GM10266 (cell line): Measurements from ENCODE around the gene IAPP.
"Not testable (repeated sequence)": the region's sequence is repeated elsewhere in the genome, so short reads cannot be mapped to it uniquely, and the experiment has no call there.

Experiments used
- DNase-seq: peaks from one replicate; pipeline ENCODE4 v3.0.0; 2012; ENCODE audit errors: extremely low spot score
- TF ChIP-seq, protein P1 (sequence below): IDR thresholded peaks from 2 replicates; pipeline ENCODE4 v1.5.1; 2012; ENCODE audit warnings: mild to moderate bottlenecking, low read depth; ENCODE audit not compliant: control insufficient read depth, insufficient read depth; ENCODE audit errors: missing control alignments

The IAPP gene

GRCh38 chr12:21370845-21371449 lies 1.8 kb upstream of the IAPP start:
- TF ChIP-seq, protein P1, sequence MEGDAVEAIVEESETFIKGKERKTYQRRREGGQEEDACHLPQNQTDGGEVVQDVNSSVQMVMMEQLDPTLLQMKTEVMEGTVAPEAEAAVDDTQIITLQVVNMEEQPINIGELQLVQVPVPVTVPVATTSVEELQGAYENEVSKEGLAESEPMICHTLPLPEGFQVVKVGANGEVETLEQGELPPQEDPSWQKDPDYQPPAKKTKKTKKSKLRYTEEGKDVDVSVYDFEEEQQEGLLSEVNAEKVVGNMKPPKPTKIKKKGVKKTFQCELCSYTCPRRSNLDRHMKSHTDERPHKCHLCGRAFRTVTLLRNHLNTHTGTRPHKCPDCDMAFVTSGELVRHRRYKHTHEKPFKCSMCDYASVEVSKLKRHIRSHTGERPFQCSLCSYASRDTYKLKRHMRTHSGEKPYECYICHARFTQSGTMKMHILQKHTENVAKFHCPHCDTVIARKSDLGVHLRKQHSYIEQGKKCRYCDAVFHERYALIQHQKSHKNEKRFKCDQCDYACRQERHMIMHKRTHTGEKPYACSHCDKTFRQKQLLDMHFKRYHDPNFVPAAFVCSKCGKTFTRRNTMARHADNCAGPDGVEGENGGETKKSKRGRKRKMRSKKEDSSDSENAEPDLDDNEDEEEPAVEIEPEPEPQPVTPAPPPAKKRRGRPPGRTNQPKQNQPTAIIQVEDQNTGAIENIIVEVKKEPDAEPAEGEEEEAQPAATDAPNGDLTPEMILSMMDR = no peak
- no peak for DNase-seq

- TF ChIP-seq, protein P1 = no peak
Observed at GRCh38 chr12:21379218-21379617, 6.5 kb downstream of the IAPP start.

DNA sequence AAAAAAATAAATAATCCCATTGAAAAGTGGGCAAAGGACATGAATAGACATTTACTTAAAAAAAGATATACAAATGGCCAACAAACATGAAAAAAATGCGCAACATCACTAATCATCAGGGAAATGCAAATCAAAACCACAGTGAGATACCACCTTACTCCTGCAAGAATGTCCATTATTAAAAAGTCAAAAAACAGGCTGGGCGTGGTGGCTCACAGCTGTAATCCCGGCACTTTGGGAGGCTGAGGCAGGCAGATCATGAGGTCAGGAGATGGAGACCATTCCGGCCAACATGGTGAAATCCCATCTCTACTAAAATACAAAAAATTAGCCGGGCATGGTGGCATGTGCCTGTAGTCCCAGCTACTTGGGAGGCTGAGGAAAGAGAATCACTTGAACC lies 8.6 kb downstream of the IAPP start:
- not testable (repeated sequence) for DNase-seq

More at GRCh38 chr12:21379218-21379617, 6.5 kb downstream of the IAPP start:
- no peak for DNase-seq

DNA sequence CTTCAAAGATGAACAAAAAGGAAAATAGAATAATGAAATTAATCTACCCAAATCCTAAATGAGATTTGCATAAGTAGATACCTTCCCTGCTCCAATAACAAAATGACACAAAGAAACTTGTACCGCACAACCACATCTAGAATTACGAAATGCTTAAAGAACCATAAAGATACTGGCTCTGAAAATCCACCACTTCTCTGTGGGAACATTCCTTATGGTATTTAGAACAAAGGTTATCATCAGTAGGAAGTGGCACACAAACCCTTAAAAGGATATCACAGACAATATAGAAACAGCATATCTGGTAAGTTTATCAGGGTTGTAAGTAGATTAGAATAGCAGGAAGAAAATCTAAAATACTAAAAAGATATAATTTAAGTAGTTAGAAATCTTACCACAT lies 11.6 kb downstream of the IAPP start:
- TF ChIP-seq, protein P1 = no peak

DNA sequence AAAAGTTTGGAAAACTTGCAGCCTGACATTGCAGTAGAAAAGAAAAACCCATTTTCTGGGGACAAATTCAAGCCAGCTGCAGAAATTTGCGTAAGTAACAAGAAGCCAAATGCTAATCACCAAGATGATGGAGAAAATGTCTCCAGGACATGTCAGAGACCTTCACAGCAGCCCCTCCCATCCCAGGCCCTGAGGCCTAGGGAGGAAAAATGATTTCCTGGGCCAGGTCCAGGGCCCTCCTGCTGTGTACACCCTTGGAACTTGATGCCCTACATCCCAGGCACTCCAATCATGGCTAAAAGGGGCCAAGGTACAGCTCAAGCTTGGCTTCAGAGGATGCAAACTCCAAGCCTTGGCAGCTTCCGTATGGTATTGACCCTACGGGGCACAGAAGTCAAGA lies 14.5 kb downstream of the IAPP start:
- no peak for DNase-seq
- TF ChIP-seq, protein P1 = no peak

More for the DNA sequence above, 11.6 kb downstream of the IAPP start:
- no peak for DNase-seq

- TF ChIP-seq, protein P1 = no peak
- DNase-seq = no peak
Observed at GRCh38 chr12:21392384-21392783, 19.7 kb downstream of the IAPP start.

GRCh38 chr12:21394828-21395626 lies 22.3 kb downstream of the IAPP start:
- DNase-seq = not testable (repeated sequence)
